Activated naive CD4-positive, alpha-beta T cell treated with anti-CD3 and anti-CD28 coated beads, Interleukin-2, amount 50 U/mL, for 24 hours (primary cell): Measurements from ENCODE around the gene FAM43A.

Experiments
- H3K27ac Mint-ChIP-seq: one replicate; pipeline ENCODE4 v1.8.0; 2021; ENCODE audit warnings: mild to moderate bottlenecking, mixed read lengths
- H3K27me3 Mint-ChIP-seq: one replicate; pipeline ENCODE4 v1.8.0; 2021; ENCODE audit warnings: mixed read lengths
- H3K36me3 Mint-ChIP-seq: one replicate; pipeline ENCODE4 v1.8.0; 2021; ENCODE audit warnings: mixed read lengths
- H3K4me1 Mint-ChIP-seq: one replicate; pipeline ENCODE4 v1.8.0; 2021; ENCODE audit warnings: mixed read lengths
- H3K4me3 Mint-ChIP-seq: one replicate; pipeline ENCODE4 v1.8.0; 2021; ENCODE audit warnings: mild to moderate bottlenecking, mixed read lengths
- H3K9me3 Mint-ChIP-seq: one replicate; pipeline ENCODE4 v1.8.0; 2021; ENCODE audit warnings: mixed read lengths

Gene FAM43A

DNA sequence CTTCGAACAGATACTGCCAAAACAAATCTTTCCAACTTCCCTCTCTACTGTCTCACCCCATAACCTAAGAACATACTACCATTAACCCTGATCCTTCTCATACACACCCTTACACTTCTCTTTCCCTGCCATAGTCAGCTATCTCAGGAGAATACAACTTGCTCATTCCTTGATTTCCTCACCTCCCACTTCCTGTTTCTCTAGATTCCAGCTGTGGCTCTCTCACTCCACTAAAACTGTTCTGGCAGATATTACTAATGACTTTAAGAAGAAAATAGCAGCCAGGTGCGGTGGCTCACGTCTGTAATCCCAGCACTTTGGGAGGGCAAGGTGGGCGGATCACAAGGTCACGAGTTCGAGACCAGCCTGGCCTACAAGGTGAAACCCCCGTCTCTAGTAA, 18.3 kb upstream of the FAM43A start:
- no peak overlapping the region for H3K4me3 Mint-ChIP-seq
- H3K27ac Mint-ChIP-seq = no peak overlapping the region
- no peaks in the 10 kb centered on the region for H3K9me3 Mint-ChIP-seq
- peaks cover 36% of the 10 kb centered on the region for H3K4me1 Mint-ChIP-seq
- no peaks in the 10 kb centered on the region for H3K27me3 Mint-ChIP-seq
- H3K36me3 Mint-ChIP-seq = peaks cover 19% of the 10 kb centered on the region

- H3K9me3 Mint-ChIP-seq = no peaks in the 10 kb centered on the region
- peaks cover 57% of the 10 kb centered on the region for H3K4me1 Mint-ChIP-seq
- H3K4me3 Mint-ChIP-seq = peak overlapping the region; percentile 100
- peak overlapping the region; percentile 99 for H3K27ac Mint-ChIP-seq
- H3K27me3 Mint-ChIP-seq = no peaks in the 10 kb centered on the region
- H3K36me3 Mint-ChIP-seq = peaks cover 9% of the 10 kb centered on the region
Measured at GRCh38 chr3:194671511-194671899, 14.2 kb upstream of the FAM43A start.

GRCh38 chr3:194671900-194672808, 13.5 kb upstream of the FAM43A start, which contains the start of gene LSG1:
Gene LSG1 (minus strand): TSS chr3:194672191. CDS start chr3:194672162, 29 bp downstream.
- Mint-ChIP-seq H3K27me3 (no peaks in the 10 kb centered on the region), H3K4me1 (peaks cover 60% of the 10 kb centered on the region), H3K4me3 (peak within 1 kb of the TSS; percentile 100), H3K9me3 (no peaks in the 10 kb centered on the region), H3K36me3 (peaks cover 9% of the 10 kb centered on the region), H3K27ac (peak within 1 kb of the TSS; percentile 99)

DNA sequence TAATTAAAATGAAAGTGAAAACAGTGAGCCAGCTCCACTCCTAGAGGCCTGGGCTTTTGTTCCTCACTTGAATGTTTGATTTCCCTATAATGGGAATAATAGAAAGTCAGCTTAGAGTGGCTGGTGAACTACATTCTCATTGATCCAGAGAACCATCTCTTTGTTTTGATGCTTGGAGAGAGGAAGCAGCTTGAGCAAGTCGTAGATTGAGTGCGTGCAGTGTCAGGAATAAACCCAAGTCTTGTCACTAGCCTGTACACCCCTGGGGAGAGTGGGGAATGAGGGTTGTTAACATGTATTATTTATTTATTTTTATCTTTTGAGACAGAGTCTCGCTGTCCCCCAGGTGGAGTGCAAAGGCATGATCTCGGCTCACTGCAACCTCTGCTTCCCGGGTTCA, 12.8 kb upstream of the FAM43A start:
- Mint-ChIP-seq H3K36me3 (peaks cover 6% of the 10 kb centered on the region), H3K4me1 (peaks cover 55% of the 10 kb centered on the region), H3K27ac (peak overlapping the region; percentile 99), H3K4me3 (peak overlapping the region; percentile 100), H3K27me3 (no peaks in the 10 kb centered on the region), H3K9me3 (no peaks in the 10 kb centered on the region)

- no peaks in the 10 kb centered on the region for H3K27me3 Mint-ChIP-seq
- H3K9me3 Mint-ChIP-seq = no peaks in the 10 kb centered on the region
- peaks cover 1% of the 10 kb centered on the region for H3K36me3 Mint-ChIP-seq
- H3K4me3 Mint-ChIP-seq = peak overlapping the region; percentile 11
- no peak overlapping the region for H3K27ac Mint-ChIP-seq
- peaks cover 48% of the 10 kb centered on the region for H3K4me1 Mint-ChIP-seq
Measured at GRCh38 chr3:194673761-194674160, 11.9 kb upstream of the FAM43A start.

DNA sequence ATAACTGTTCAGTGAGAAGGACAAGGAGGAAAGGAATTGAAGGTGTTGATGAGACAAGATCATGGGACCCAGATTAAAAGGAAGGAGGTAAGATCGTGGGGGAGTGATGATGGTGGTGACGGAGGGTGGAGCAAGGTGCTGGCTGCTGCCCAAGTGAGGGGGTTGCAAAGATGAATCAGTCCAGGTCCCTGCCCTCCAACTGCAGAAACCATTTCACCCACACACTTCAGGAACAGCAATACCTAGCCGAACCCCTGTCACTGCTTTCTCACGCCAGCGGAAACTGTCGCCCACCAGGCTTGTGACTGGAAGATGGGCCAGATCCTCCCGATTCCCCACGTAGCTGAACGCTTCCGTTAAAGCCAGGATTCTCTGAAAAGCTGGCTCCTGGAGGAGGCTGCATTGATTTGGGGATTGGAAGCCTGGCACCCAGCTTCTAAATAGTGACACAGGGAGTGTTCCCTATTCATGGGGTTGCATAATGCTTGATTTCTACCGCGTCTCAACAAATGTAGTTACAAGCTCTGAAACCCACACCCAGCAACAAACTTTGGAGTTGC, 10.5 kb upstream of the FAM43A start:
- H3K36me3 Mint-ChIP-seq = no peaks in the 10 kb centered on the region
- no peaks in the 10 kb centered on the region for H3K27me3 Mint-ChIP-seq
- peaks cover 42% of the 10 kb centered on the region for H3K4me1 Mint-ChIP-seq
- no peaks in the 10 kb centered on the region for H3K9me3 Mint-ChIP-seq
- peak overlapping the region; percentile 69 for H3K4me3 Mint-ChIP-seq
- H3K27ac Mint-ChIP-seq = peak overlapping the region; percentile 96

DNA sequence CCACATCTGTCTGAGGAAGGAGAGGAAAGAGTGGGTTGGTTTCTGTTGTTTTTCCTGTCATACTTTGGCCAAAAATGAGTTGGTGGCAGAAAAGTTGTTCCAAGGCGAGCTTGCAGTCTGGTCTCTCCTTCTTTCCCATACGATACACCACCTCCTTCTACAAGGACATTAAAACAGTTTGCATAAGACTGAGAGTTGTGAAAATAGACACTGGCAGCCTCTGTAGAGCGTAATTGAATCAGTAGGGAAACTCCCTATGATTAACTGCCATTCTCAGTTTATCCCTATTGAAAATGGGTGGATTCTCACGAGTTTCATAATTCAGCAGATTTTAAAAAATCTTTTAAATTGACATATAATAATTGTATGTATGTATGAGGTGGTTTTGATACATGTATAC, 10.0 kb upstream of the FAM43A start:
- Mint-ChIP-seq H3K27ac (peak overlapping the region; percentile 96), H3K4me1 (peaks cover 37% of the 10 kb centered on the region), H3K4me3 (peak overlapping the region; percentile 69), H3K27me3 (no peaks in the 10 kb centered on the region), H3K9me3 (no peaks in the 10 kb centered on the region), H3K36me3 (no peaks in the 10 kb centered on the region)

DNA sequence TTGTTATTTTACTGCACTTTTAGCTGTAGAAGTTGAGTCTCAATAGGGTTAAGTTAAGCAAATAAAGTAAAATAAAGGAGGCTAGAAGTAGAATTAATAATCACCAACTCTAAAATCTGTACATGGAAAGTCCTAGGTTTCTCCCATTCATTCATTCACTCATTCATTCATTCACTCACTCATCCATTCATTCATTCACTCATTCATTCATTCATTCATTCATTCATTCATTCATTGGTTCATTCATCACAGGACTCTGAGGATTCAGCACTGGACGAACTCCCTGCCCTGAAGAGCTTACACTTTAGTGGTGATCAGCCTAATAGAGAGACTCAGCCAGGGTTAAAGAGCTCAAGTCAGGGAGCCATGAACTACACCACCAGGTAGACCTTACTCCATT, 9.2 kb upstream of the FAM43A start:
- H3K9me3 Mint-ChIP-seq = no peaks in the 10 kb centered on the region
- H3K27ac Mint-ChIP-seq = peak overlapping the region; percentile 10
- H3K27me3 Mint-ChIP-seq = no peaks in the 10 kb centered on the region
- no peaks in the 10 kb centered on the region for H3K36me3 Mint-ChIP-seq
- peaks cover 32% of the 10 kb centered on the region for H3K4me1 Mint-ChIP-seq
- H3K4me3 Mint-ChIP-seq = no peak overlapping the region

- Mint-ChIP-seq H3K4me1 (peaks cover 41% of the 10 kb centered on the region), H3K36me3 (no peaks in the 10 kb centered on the region), H3K27me3 (peaks cover 1% of the 10 kb centered on the region), H3K9me3 (no peaks in the 10 kb centered on the region), H3K27ac (no peak overlapping the region), H3K4me3 (no peak overlapping the region)
Measured at GRCh38 chr3:194680888-194681615, 4.6 kb upstream of the FAM43A start.

- no peak overlapping the region for H3K27ac Mint-ChIP-seq
- no peaks in the 10 kb centered on the region for H3K36me3 Mint-ChIP-seq
- H3K4me1 Mint-ChIP-seq = peaks cover 38% of the 10 kb centered on the region
- H3K4me3 Mint-ChIP-seq = no peak overlapping the region
- H3K27me3 Mint-ChIP-seq = peaks cover 3% of the 10 kb centered on the region
- no peaks in the 10 kb centered on the region for H3K9me3 Mint-ChIP-seq
Measured at GRCh38 chr3:194682189-194682693, 3.4 kb upstream of the FAM43A start.

DNA sequence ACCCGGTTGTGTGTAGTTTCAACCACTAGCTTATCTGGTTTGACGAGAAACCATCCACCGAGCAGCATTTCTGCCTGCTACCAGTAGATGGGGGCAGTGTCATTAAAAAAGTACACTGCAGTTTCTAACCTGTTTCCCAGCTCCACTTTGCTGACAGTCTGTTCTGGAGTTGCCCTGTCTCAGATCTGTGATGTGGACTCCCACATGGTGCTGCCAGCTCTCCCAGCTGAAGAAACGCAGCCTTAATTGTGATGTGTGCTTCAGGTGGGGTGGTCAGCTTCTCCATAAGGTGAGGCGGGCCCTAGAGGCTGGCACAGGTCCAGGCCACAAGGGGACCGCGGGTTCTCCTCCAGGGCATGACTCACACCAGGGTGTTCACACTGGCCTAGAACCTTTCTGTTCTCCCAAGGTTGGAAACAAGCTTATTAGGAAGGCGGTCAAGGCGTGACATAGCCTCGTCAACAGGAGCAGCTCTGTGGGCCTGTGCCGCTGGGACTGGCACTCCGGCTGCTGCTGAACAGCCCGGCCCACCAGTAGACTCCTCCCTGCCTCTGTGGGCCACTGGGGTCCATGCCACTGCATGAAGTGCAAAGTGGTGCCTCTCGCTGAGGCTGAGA, 2.9 kb upstream of the FAM43A start:
- H3K9me3 Mint-ChIP-seq = no peaks in the 10 kb centered on the region
- H3K36me3 Mint-ChIP-seq = no peaks in the 10 kb centered on the region
- H3K27me3 Mint-ChIP-seq = peaks cover 5% of the 10 kb centered on the region
- H3K27ac Mint-ChIP-seq = peak overlapping the region; percentile 55
- peaks cover 41% of the 10 kb centered on the region for H3K4me1 Mint-ChIP-seq
- no peak overlapping the region for H3K4me3 Mint-ChIP-seq

DNA sequence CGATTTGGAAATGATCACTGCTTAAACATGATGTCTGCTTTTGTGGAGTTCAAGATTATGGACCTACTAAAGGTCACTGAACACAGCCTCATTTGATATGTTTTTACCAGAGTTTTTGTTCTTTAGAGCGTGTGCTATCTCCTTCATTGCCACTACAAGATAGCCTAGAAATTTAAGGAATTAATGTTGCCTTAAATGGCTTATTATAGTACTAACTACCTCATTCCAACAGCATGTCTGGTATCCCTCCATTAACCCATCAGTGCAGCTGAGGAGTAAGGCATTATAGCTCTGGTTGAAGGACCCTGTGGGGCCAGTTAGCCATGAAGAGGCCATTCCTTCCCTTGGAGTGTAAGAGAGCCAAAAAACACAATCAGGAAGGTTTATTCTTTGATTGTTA, 2.3 kb upstream of the FAM43A start:
- H3K4me3 Mint-ChIP-seq = no peak overlapping the region

DNA sequence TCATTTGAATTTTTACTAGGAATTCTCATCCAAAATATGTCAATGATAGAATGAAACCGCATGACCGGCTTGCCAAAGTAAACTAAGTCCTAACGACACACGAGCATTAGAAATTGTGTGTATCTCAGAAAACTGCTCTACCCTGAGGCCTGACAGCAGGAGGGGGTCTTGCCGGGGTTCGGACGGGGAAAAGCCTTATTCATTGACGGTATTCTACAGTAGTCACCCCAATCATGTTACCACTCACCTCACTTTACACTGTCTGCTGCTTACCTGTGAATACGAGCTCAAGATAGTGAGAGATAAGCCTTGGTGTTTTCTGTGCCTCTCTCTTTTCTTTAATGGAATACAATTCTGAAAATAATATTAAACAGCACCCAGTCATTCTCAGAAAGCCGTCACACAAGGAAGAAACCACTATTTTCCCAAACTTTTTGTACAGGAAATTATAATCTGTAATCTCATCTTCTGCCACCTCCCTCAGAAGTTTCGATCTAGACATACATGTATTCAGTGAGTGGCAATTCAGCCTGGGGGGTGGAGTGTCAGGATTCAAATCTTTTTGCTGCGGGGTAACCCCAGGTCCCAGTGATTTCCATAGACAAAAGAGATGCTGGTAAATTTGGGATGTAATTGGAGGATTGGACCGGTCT, 492 bp upstream of the FAM43A start:
- H3K27me3 Mint-ChIP-seq = peaks cover 7% of the 10 kb centered on the region
- peak overlapping the region; percentile 91 for H3K4me3 Mint-ChIP-seq
- no peaks in the 10 kb centered on the region for H3K9me3 Mint-ChIP-seq
- H3K36me3 Mint-ChIP-seq = no peaks in the 10 kb centered on the region
- peak overlapping the region; percentile 76 for H3K27ac Mint-ChIP-seq
- peaks cover 58% of the 10 kb centered on the region for H3K4me1 Mint-ChIP-seq

More for the DNA sequence above, 2.3 kb upstream of the FAM43A start:
- Mint-ChIP-seq H3K36me3 (no peaks in the 10 kb centered on the region), H3K9me3 (no peaks in the 10 kb centered on the region), H3K27ac (peak overlapping the region; percentile 62), H3K4me1 (peaks cover 43% of the 10 kb centered on the region), H3K27me3 (peaks cover 5% of the 10 kb centered on the region)

DNA sequence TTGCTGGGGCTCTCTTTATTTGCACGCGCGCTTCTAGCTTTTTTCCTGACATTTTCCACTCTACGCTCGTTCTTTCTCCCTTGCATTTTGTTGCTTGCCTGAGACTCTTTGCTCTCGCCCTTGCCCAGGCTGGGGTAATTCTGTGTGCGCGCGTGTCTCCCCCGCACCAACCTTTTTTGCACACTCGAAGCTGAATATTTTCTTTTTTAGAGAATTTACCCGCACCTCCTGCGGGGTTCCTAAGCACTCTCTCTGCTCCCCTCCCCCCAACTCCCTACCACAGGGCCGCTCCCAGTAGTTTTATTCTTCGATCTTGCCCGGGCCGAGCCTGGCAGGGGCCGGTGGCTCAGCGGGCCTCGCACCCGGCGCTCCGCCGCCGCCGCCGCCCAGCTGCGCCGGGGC, 732 bp downstream of the FAM43A start:
- Mint-ChIP-seq H3K27ac (no peak overlapping the region), H3K4me3 (peak overlapping the region; percentile 91), H3K36me3 (no peaks in the 10 kb centered on the region), H3K4me1 (peaks cover 66% of the 10 kb centered on the region), H3K27me3 (peaks cover 7% of the 10 kb centered on the region), H3K9me3 (no peaks in the 10 kb centered on the region)
